ENCODE data around the gene HSDL1. TPM values are rescaled to one million over a fixed set of nuclear protein-coding genes. Genes with fewer than 3 reads are reported as not detected.

HSDL1 gene
- polyA plus RNA-seq, 1 donor from 2014 or later = 217 TPM

DNA sequence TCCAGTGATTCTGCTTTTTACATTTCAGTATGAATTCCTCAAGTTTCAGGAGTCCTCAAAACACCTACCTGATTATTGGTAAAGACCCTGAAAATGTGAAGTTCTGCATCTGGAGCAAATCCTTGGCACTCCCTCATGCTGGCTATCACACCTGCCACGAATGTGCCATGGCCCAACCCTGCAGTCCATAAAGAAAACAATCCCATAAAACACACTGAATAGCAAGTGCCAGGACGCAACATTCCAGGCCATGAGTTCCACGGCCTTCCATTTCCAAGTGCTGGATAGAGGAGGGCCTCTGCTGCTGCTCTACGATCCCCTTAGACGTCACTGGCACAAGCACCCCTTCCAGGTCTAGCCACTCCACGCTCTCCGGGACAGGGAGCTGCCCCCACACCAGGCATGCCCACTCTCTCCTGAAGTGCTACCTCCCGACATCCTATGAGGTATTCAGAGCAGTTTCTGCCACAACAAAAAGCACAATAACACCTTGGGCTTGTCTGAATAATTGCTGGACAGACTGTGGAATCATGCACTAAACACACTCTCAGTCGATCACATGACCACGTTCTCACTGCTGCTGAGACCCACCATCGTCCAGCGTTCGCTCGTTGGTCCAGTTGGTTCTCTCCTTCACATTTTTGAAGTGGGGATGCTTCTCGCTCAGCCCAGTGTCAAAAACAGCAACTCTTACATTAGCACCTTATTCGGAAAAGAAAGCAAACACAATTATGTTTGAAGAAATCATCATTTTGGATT lies 51.7 kb downstream of the HSDL1 start (continued):
- TF ChIP-seq, protein P1, sequence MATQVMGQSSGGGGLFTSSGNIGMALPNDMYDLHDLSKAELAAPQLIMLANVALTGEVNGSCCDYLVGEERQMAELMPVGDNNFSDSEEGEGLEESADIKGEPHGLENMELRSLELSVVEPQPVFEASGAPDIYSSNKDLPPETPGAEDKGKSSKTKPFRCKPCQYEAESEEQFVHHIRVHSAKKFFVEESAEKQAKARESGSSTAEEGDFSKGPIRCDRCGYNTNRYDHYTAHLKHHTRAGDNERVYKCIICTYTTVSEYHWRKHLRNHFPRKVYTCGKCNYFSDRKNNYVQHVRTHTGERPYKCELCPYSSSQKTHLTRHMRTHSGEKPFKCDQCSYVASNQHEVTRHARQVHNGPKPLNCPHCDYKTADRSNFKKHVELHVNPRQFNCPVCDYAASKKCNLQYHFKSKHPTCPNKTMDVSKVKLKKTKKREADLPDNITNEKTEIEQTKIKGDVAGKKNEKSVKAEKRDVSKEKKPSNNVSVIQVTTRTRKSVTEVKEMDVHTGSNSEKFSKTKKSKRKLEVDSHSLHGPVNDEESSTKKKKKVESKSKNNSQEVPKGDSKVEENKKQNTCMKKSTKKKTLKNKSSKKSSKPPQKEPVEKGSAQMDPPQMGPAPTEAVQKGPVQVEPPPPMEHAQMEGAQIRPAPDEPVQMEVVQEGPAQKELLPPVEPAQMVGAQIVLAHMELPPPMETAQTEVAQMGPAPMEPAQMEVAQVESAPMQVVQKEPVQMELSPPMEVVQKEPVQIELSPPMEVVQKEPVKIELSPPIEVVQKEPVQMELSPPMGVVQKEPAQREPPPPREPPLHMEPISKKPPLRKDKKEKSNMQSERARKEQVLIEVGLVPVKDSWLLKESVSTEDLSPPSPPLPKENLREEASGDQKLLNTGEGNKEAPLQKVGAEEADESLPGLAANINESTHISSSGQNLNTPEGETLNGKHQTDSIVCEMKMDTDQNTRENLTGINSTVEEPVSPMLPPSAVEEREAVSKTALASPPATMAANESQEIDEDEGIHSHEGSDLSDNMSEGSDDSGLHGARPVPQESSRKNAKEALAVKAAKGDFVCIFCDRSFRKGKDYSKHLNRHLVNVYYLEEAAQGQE (IDR thresholded peaks at IDR 0.05; ENCODE audit: borderline replicate concordance) = no peak
- TF ChIP-seq EP300 (conservative IDR thresholded peaks at IDR 0.05; ENCODE audit: poor library complexity, severe bottlenecking) (no peak), EZH2 (IDR thresholded peaks at IDR 0.05; ENCODE audit: borderline replicate concordance, insufficient read depth, low read length, poor library complexity, severe bottlenecking) (no peak)

DNA sequence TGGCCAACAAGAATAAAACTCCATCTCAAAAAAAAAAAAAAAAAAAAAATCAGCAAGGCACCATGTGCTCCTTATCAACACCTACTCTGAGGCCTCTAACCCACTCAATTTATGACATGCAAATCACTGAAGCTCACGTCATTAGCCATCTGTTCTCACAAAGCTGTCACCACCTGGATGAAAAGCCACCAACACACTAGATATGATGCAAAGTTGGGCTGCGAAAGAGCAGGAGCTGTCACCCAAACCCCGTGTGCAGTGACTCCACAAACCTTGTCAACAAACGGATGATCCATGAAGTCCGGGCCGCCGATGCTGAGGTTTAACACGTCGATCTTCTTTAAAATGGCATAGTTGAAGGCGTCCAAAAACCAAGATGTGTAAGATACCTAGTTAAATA lies 53.5 kb downstream of the HSDL1 start:
- Histone ChIP-seq H3K27ac (ENCODE audit: low read length) (no peak overlapping the region), H3K36me3 (ENCODE audit: insufficient read depth, low read length) (peaks cover 6% of the 10 kb centered on the region), H3K9me3 (ENCODE audit: low read length) (no peaks in the 10 kb centered on the region), H3K27me3 (ENCODE audit: insufficient read depth, low read depth, low read length) (no peaks in the 10 kb centered on the region), H3K4me2 (ENCODE audit: low read length) (no peak overlapping the region), H3K4me3 (ENCODE audit: low read length) (no peak overlapping the region), H2AFZ (ENCODE audit: low read depth, low read length) (no peak overlapping the region), H3K79me2 (replicated peaks; ENCODE audit: insufficient read depth, low read length) (no peaks in the 10 kb centered on the region), H3K9me2 (ENCODE audit: insufficient read depth, low read length) (no peaks in the 10 kb centered on the region), H4K20me1 (ENCODE audit: insufficient read depth) (no peaks in the 10 kb centered on the region), H3F3A (ENCODE audit: insufficient read depth, low read length, poor library complexity, severe bottlenecking) (no peaks in the 10 kb centered on the region), H3K9ac (ENCODE audit: low read length) (no peak overlapping the region)
- no peak for TF ChIP-seq RAD21 (conservative IDR thresholded peaks at IDR 0.05)
- TF ChIP-seq, protein P1 (IDR thresholded peaks at IDR 0.05; ENCODE audit: borderline replicate concordance) = no peak
- TF ChIP-seq MXI1 (conservative IDR thresholded peaks at IDR 0.05; ENCODE audit: poor library complexity, severe bottlenecking) = no peak
- TF ChIP-seq, protein P2, sequence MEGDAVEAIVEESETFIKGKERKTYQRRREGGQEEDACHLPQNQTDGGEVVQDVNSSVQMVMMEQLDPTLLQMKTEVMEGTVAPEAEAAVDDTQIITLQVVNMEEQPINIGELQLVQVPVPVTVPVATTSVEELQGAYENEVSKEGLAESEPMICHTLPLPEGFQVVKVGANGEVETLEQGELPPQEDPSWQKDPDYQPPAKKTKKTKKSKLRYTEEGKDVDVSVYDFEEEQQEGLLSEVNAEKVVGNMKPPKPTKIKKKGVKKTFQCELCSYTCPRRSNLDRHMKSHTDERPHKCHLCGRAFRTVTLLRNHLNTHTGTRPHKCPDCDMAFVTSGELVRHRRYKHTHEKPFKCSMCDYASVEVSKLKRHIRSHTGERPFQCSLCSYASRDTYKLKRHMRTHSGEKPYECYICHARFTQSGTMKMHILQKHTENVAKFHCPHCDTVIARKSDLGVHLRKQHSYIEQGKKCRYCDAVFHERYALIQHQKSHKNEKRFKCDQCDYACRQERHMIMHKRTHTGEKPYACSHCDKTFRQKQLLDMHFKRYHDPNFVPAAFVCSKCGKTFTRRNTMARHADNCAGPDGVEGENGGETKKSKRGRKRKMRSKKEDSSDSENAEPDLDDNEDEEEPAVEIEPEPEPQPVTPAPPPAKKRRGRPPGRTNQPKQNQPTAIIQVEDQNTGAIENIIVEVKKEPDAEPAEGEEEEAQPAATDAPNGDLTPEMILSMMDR (IDR thresholded peaks at IDR 0.05; ENCODE audit: poor library complexity, severe bottlenecking) = no peak
- no peak for TF ChIP-seq EP300 (conservative IDR thresholded peaks at IDR 0.05; ENCODE audit: poor library complexity, severe bottlenecking)
- TF ChIP-seq SMC3 (conservative IDR thresholded peaks at IDR 0.05; ENCODE audit: poor library complexity) = no peak
- TF ChIP-seq TAF1 (IDR thresholded peaks at IDR 0.05; ENCODE audit: low read depth) = no peak
- TF ChIP-seq POLR2AphosphoS5 (IDR thresholded peaks at IDR 0.05) = no peak
- no peak for TF ChIP-seq EZH2 (IDR thresholded peaks at IDR 0.05; ENCODE audit: borderline replicate concordance, insufficient read depth, low read length, poor library complexity, severe bottlenecking)
